Stimulated activated CD8-positive, alpha-beta memory T cell treated with anti-CD3 and anti-CD28 coated beads, Interleukin-7, amount 100 ng/mL, for 24 hours (primary cell): ENCODE measurements around the gene CACNA1D.

Source experiments
- DNase-seq: peaks from one replicate; pipeline ENCODE4 v3.0.0-alpha.2; 2020; ENCODE audit warnings: low read depth

The CACNA1D gene

GRCh38 chr3:53787016-53787415 lies 292.6 kb downstream of the CACNA1D start:
- no peak for DNase-seq

- DNase-seq = no peak
Measured at GRCh38 chr3:53788038-53788437, 293.6 kb downstream of the CACNA1D start.

- DNase-seq = no peak
Measured at GRCh38 chr3:53789459-53789858, 295.0 kb downstream of the CACNA1D start.

GRCh38 chr3:53790470-53790869 lies 296.1 kb downstream of the CACNA1D start:
- DNase-seq = no peak

- DNase-seq = no peak
Measured at GRCh38 chr3:53791317-53791716, 296.9 kb downstream of the CACNA1D start.

- DNase-seq = no peak
Measured at GRCh38 chr3:53792866-53793265, 298.5 kb downstream of the CACNA1D start.

GRCh38 chr3:53794597-53794996 lies 300.2 kb downstream of the CACNA1D start:
- DNase-seq = no peak

GRCh38 chr3:53795176-53795575 lies 300.8 kb downstream of the CACNA1D start:
- DNase-seq = no peak

- no peak for DNase-seq
Measured at GRCh38 chr3:53795789-53796560, 301.6 kb downstream of the CACNA1D start.

GRCh38 chr3:53798144-53798543 lies 303.7 kb downstream of the CACNA1D start:
- no peak for DNase-seq

GRCh38 chr3:53799338-53799865 lies 305.0 kb downstream of the CACNA1D start:
- no peak for DNase-seq

- no peak for DNase-seq
Measured at GRCh38 chr3:53800041-53800906, 305.9 kb downstream of the CACNA1D start.

GRCh38 chr3:53801319-53801718 lies 306.9 kb downstream of the CACNA1D start:
- DNase-seq = no peak

- DNase-seq = no peak
Measured at GRCh38 chr3:53802256-53802880, 308.0 kb downstream of the CACNA1D start.

GRCh38 chr3:53803124-53803815 lies 308.9 kb downstream of the CACNA1D start:
- no peak for DNase-seq

GRCh38 chr3:53803816-53804695 lies 309.6 kb downstream of the CACNA1D start:
- DNase-seq = no peak

- no peak for DNase-seq
Measured at GRCh38 chr3:53804697-53805462, 310.5 kb downstream of the CACNA1D start.

GRCh38 chr3:53805463-53806159 lies 311.2 kb downstream of the CACNA1D start:
- DNase-seq = no peak
